Measurements from ENCODE around the gene SYT14.
A peak's percentile ranks its signal among the peaks of the same experiment; 100 is the strongest.

Gene SYT14

GRCh38 chr1:209937996-209938959, at the start of gene SYT14:
TSS of gene SYT14 (plus strand) at chr1:209938217. CDS start at chr1:209938265, 48 bp downstream.
- TF ChIP-seq GATA2 (IDR thresholded peaks at IDR 0.05; ENCODE audit: low read depth, low read length) (0 out of 2 replicates have a peak, but pooled peaks have one; percentile 14), GATA3 (IDR thresholded peaks at IDR 0.05; ENCODE audit: low read depth, low read length) (no peak)

GRCh38 chr1:209889077-209889418, 49.0 kb upstream of the SYT14 start:
- TF ChIP-seq GATA2 (IDR thresholded peaks at IDR 0.05; ENCODE audit: low read depth, low read length), result no peak
- no peak for TF ChIP-seq GATA3 (IDR thresholded peaks at IDR 0.05; ENCODE audit: low read depth, low read length)

- TF ChIP-seq GATA3 (IDR thresholded peaks at IDR 0.05; ENCODE audit: low read depth, low read length), result no peak
- TF ChIP-seq GATA2 (IDR thresholded peaks at IDR 0.05; ENCODE audit: low read depth, low read length), result no peak
Measured at GRCh38 chr1:209890641-209891330, 47.2 kb upstream of the SYT14 start.

- TF ChIP-seq GATA2 (IDR thresholded peaks at IDR 0.05; ENCODE audit: low read depth, low read length) (no peak), GATA3 (IDR thresholded peaks at IDR 0.05; ENCODE audit: low read depth, low read length) (no peak)
Measured at GRCh38 chr1:209893751-209894150, 44.3 kb upstream of the SYT14 start.

- TF ChIP-seq GATA3 (IDR thresholded peaks at IDR 0.05; ENCODE audit: low read depth, low read length) (no peak), GATA2 (IDR thresholded peaks at IDR 0.05; ENCODE audit: low read depth, low read length) (no peak)
Measured at GRCh38 chr1:209895709-209896108, 42.3 kb upstream of the SYT14 start.

- TF ChIP-seq GATA3 (IDR thresholded peaks at IDR 0.05; ENCODE audit: low read depth, low read length), result no peak
- TF ChIP-seq GATA2 (IDR thresholded peaks at IDR 0.05; ENCODE audit: low read depth, low read length), result no peak
Measured at GRCh38 chr1:209896346-209896745, 41.7 kb upstream of the SYT14 start.

GRCh38 chr1:209899948-209900347, 38.1 kb upstream of the SYT14 start:
- TF ChIP-seq GATA2 (IDR thresholded peaks at IDR 0.05; ENCODE audit: low read depth, low read length) (no peak), GATA3 (IDR thresholded peaks at IDR 0.05; ENCODE audit: low read depth, low read length) (no peak)

GRCh38 chr1:209900734-209901133, 37.3 kb upstream of the SYT14 start:
- TF ChIP-seq GATA2 (IDR thresholded peaks at IDR 0.05; ENCODE audit: low read depth, low read length), result no peak
- no peak for TF ChIP-seq GATA3 (IDR thresholded peaks at IDR 0.05; ENCODE audit: low read depth, low read length)

GRCh38 chr1:209901211-209901610, 36.8 kb upstream of the SYT14 start:
- TF ChIP-seq GATA3 (IDR thresholded peaks at IDR 0.05; ENCODE audit: low read depth, low read length), result no peak
- TF ChIP-seq GATA2 (IDR thresholded peaks at IDR 0.05; ENCODE audit: low read depth, low read length), result no peak

- no peak for TF ChIP-seq GATA3 (IDR thresholded peaks at IDR 0.05; ENCODE audit: low read depth, low read length)
- no peak for TF ChIP-seq GATA2 (IDR thresholded peaks at IDR 0.05; ENCODE audit: low read depth, low read length)
Measured at GRCh38 chr1:209911746-209912145, 26.3 kb upstream of the SYT14 start.

- TF ChIP-seq GATA2 (IDR thresholded peaks at IDR 0.05; ENCODE audit: low read depth, low read length) (no peak), GATA3 (IDR thresholded peaks at IDR 0.05; ENCODE audit: low read depth, low read length) (no peak)
Measured at GRCh38 chr1:209912306-209912705, 25.7 kb upstream of the SYT14 start.

GRCh38 chr1:209920844-209921243, 17.2 kb upstream of the SYT14 start:
- no peak for TF ChIP-seq GATA3 (IDR thresholded peaks at IDR 0.05; ENCODE audit: low read depth, low read length)
- TF ChIP-seq GATA2 (IDR thresholded peaks at IDR 0.05; ENCODE audit: low read depth, low read length), result no peak

GRCh38 chr1:209924390-209924789, 13.6 kb upstream of the SYT14 start:
- TF ChIP-seq GATA2 (IDR thresholded peaks at IDR 0.05; ENCODE audit: low read depth, low read length) (no peak), GATA3 (IDR thresholded peaks at IDR 0.05; ENCODE audit: low read depth, low read length) (no peak)

GRCh38 chr1:209926045-209926444, 12.0 kb upstream of the SYT14 start:
- peak; percentile 69 for TF ChIP-seq GATA2 (IDR thresholded peaks at IDR 0.05; ENCODE audit: low read depth, low read length)
- TF ChIP-seq GATA3 (IDR thresholded peaks at IDR 0.05; ENCODE audit: low read depth, low read length), result peak; percentile 61; the same call in 1 of the 2 replicates

- TF ChIP-seq GATA3 (IDR thresholded peaks at IDR 0.05; ENCODE audit: low read depth, low read length), result no peak
Measured at GRCh38 chr1:209927466-209927865, 10.6 kb upstream of the SYT14 start.

Measured in SH-SY5Y (cell line).